GM12873 (cell line): Measurements from ENCODE around the gene MUS81.
A peak's percentile ranks its signal among the peaks of the same experiment; 100 is the strongest.

ENCODE experiments used
- CTCF ChIP-seq: IDR thresholded peaks from 2 replicates; pipeline ENCODE4 v1.5.1; 2012; ENCODE audit warnings: low read depth, mild to moderate bottlenecking, moderate library complexity, low read length, control low read depth; ENCODE audit not compliant: insufficient read depth; ENCODE audit errors: missing control alignments

Gene MUS81

DNA sequence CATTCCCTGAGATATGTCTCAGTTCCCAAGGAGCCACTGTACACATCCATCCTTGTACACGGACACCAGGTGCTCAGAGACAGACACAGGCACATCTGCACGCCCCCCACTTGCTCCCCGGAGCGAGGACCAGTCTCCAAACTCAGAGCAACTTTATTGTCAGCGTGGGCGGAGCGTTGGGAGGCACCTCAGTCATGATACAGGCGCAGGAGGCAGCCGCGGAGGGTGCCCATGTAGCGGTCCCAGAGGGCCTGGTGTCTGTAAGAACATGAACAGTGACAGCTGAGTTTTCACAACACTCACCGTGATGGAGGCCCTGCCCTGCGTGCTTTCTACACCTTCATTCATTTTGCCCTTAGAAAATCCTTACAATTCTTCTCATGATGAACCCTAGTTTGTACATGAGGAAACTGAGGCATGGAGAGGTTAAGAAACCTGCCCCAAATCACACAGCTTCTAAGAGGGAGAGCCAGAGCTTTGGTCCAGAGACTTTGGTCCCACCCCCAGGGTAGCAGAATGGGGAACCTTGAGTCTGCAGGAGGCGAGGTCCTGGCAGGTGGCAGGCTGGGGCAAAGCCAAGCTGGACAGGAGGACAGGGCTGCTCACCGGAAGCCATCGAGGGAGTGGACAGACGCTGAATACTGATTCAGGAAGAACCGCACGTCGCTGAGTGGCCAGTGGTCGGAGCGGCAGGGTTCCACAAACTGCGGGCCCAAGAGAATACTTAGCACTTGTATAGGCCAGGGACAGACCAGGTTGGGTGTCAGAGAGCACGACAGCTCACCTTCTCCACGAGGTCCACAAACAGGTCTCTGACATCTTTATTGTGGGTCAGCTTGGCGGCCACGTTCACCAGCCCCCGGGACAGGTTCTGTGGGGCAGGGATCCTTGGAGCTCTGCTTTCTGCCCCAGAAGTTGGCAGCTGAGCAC is 23.8 kb downstream of the MUS81 start:
- no peak for TF ChIP-seq CTCF

DNA sequence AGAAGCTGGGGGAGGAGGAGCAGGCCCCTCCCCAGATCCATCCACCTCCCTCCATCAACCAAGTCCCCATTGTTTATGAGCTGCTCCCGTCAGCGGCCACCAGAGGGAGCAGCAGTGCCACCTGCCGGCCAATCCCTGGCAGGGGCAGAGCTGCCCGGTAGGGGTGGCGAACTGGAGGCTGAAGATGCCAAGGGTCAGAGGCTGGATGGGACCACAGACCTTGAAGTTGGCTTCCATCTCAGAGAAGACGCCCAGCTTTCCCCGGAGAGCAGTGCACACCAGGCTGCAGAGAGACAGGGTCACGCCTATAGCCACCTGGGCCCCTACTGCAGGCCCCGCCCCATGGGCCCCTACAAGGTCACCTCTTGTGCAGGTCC is 24.5 kb downstream of the MUS81 start:
- TF ChIP-seq CTCF: peak; percentile 100

DNA sequence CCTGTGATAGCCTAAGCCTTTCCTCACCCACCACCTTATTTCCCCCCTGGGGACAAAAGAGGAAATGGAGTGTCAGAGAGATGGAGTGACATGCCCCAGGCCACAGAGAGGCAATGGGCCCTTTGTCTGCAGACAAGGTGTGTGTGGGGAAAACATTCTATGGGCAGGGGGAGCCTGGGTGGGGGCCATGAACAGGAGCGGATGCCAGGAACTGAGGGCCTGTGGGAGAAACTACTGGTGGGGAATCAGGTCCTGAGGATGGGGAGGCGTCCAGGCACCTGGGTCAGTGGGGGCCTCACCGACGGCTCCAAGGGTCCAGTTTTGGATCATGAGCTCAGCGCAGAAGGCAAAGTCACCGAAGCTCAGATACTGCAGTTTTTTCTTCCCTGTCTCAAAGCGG is 25.0 kb downstream of the MUS81 start:
- TF ChIP-seq CTCF: no peak

GRCh38 chr11:65885808-65886536 is 25.7 kb downstream of the MUS81 start:
- TF ChIP-seq CTCF: no peak

DNA sequence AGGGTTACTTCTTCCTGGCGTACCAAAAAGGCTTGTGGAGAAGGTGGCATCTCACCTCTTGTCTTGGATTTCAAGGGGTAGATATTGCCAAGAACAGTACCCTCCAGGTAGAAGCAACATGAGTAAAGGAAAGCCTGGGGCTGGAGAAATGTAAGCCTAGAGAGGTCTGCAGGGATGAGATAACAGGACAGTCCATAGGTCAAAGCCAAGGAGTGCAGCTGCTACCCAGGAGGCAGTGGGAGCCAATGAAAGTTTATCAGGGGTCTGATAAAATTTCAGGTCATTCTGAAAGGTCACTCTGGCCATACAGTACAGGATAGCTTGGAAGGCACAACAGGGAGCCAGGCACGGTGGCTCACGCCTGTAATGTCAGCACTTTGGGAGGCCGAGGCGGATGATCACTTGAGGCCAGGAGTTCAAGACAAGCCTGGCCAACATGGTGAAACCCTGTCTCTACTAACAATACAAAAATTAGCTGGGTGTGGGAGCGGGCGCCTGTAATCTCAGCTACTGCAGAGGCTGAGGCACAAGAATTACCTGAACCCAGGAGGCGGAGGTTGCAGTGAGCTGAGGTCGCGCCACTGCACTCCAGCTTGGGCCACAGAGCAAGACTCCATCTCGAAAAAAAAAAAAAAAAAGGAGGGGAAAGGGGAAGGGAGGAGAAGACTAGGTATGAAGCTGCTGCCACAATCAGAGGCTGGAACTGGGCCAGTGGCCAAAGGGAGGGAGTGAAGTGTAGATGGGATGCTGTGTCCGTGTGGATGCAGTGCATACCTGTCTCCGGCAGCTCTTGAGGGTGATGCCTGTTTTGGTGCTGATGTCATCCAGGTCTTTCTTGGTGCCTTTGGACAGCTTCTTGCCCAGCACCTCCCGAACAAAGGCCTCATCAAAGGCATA is 26.8 kb downstream of the MUS81 start:
- no peak for TF ChIP-seq CTCF

- no peak for TF ChIP-seq CTCF
Measured at GRCh38 chr11:65887723-65888162, 27.5 kb downstream of the MUS81 start.

DNA sequence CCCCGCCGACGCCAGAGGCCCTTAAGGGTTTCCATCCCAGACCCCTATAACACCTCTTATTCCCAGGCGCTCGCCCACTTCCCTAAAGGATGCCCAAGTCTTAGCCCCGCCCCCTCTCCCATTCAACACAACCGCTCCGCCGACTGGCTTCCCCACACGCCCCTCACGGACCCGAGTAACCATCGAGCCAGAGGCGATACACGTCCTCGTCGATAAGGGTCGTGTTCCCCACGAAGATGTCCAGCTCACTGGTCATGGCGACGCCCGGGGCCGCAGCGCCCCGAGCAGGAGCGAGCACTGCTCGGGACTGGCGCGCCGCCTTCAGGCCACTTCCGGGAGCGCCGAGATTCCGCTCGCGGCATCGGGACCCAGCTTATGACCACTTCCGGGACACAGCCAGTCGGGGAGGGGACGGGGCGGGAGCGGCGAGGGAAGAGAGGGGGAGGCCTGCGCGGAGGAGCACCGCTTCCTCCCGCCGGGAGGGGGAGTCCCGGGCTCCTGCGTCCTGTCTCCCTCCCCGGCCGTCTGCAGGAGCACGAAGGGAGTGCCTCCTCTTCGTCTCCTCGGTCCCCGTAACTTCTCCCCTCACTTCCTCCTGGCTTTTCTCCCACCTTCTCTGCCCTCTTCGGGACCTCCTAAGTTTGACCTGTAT is 28.1 kb downstream of the MUS81 start, which contains the start of gene FIBP:
TSS of gene FIBP (minus strand) at position 309 of the 652 bp plus-strand sequence. CDS start at position 256, 53 bp downstream.
- peak; percentile 79 for TF ChIP-seq CTCF
